Eye (tissue), 1 donor: ENCODE data around the gene ESD.
"Not testable (repeated sequence)": the region's sequence is repeated elsewhere in the genome, so short reads cannot be mapped to it uniquely, and the experiment has no call there.

Experiments used
- DNase-seq: peaks from one replicate; pipeline ENCODE4 v3.0.0-alpha.2; 2015

The ESD gene

GRCh38 chr13:46783504-46783903, 13.5 kb downstream of the ESD start:
- no peak for DNase-seq

- no peak for DNase-seq
Observed at GRCh38 chr13:46782691-46783090, 14.3 kb downstream of the ESD start.

GRCh38 chr13:46782066-46782465, 14.9 kb downstream of the ESD start:
- DNase-seq, result no peak

GRCh38 chr13:46778890-46779289, 18.1 kb downstream of the ESD start:
- DNase-seq, result no peak

GRCh38 chr13:46778095-46778494, 18.9 kb downstream of the ESD start:
- DNase-seq, result no peak

- DNase-seq, result no peak
Observed at GRCh38 chr13:46775385-46776107, 21.4 kb downstream of the ESD start.

GRCh38 chr13:46773541-46773940, 23.4 kb downstream of the ESD start:
- DNase-seq, result no peak

GRCh38 chr13:46771693-46772092, 25.3 kb downstream of the ESD start:
- no peak for DNase-seq

- DNase-seq, result not testable (repeated sequence)
Observed at GRCh38 chr13:46769925-46770324, 27.0 kb downstream of the ESD start.

- DNase-seq, result no peak
Observed at GRCh38 chr13:46761866-46762265, 35.1 kb downstream of the ESD start.

GRCh38 chr13:46761174-46761573, 35.8 kb downstream of the ESD start:
- no peak for DNase-seq

GRCh38 chr13:46759846-46760245, 37.1 kb downstream of the ESD start:
- no peak for DNase-seq

GRCh38 chr13:46757640-46758039, 39.3 kb downstream of the ESD start:
- no peak for DNase-seq

GRCh38 chr13:46756977-46757376, 40.0 kb downstream of the ESD start:
- no peak for DNase-seq

GRCh38 chr13:46755508-46755907, 41.5 kb downstream of the ESD start:
- not testable (repeated sequence) for DNase-seq

- no peak for DNase-seq
Observed at GRCh38 chr13:46754812-46755211, 42.1 kb downstream of the ESD start.

- no peak for DNase-seq
Observed at GRCh38 chr13:46753917-46754316, 43.0 kb downstream of the ESD start.

GRCh38 chr13:46753137-46753536, 43.8 kb downstream of the ESD start:
- no peak for DNase-seq

GRCh38 chr13:46751811-46752635, 44.9 kb downstream of the ESD start:
- DNase-seq, result no peak

GRCh38 chr13:46749951-46750350, 47.0 kb downstream of the ESD start:
- DNase-seq, result no peak

GRCh38 chr13:46748300-46748699, 48.7 kb downstream of the ESD start:
- DNase-seq, result no peak

- DNase-seq, result no peak
Observed at GRCh38 chr13:46747031-46747820, 49.7 kb downstream of the ESD start.

GRCh38 chr13:46745706-46746105, 51.3 kb downstream of the ESD start:
- DNase-seq, result no peak

GRCh38 chr13:46745062-46745461, 51.9 kb downstream of the ESD start:
- no peak for DNase-seq
